Upper lobe of left lung (tissue), 4 donors: Measurements from ENCODE around the gene FAAH2.

Experiments used
- CTCF ChIP-seq, 6 experiments: fragments of 450-650 bp in 4 of 6; fragments of 200-600 bp in 2 of 6; sonication (generic) in 2 of 6; IDR thresholded peaks; one replicate each; pipeline ENCODE4 v1.5.1; 2016 to 2019; ENCODE audit warnings: antibody characterized with exemption in 6 of 6
- EP300 ChIP-seq, 4 donors: sonication (generic); formaldehyde crosslinking; IDR thresholded peaks; one replicate each; pipeline ENCODE4 v1.5.1; 2017; ENCODE audit warnings: antibody characterized with exemption in 4 of 4, control low read depth in 2 of 4
- POLR2A ChIP-seq, 4 donors: fragments of 450-650 bp; IDR thresholded peaks; one replicate each; pipeline ENCODE4 v1.5.1; 2016 to 2017; ENCODE audit warnings: antibody characterized with exemption in 4 of 4, mild to moderate bottlenecking in 2 of 4

DNA sequence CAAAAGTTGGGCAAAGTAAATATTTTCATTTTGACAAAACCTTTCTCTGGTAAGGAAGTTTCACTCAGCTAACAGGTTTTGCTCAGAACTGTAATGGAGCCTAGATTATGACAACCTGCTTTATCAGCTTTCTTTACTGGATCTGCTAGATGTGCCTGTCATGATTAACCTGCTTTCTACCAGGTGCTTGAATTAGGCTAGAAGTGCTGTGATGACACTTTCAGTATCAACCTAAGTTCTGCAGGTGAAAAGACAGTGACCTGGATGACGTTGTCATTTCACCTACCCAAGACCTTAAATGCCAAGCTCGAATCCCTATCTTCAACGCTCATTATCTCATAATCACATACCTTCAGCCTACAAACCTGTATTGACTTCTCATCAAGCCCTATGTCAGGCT lies 1.5 kb upstream of the FAAH2 start:
- TF ChIP-seq CTCF (IDR thresholded peaks at IDR 0.05) (no peak), EP300 (IDR thresholded peaks at IDR 0.05) (no peak), POLR2A (IDR thresholded peaks at IDR 0.05) (no peak)
